Effector memory CD8-positive, alpha-beta T cell (primary cell): Measurements from ENCODE around the gene PNLIP.

ENCODE experiments used
- ATAC-seq: fragments of 150-1000 bp; cut with Tn5 transposase; replicated peaks from 2 replicates; pipeline ENCODE4 v1.10.0; 2021; ENCODE audit warnings: mild to moderate bottlenecking, moderate library complexity
- DNase-seq, 3 experiments: peaks; one replicate each; pipeline ENCODE4 v3.0.0; 2021
- H3K27ac Mint-ChIP-seq, 2 donors: one replicate each; pipeline ENCODE4 v1.8.0; 2022; ENCODE audit warnings: mild to moderate bottlenecking in 2 of 2, mixed read lengths in 2 of 2, moderate library complexity in 2 of 2
- H3K27me3 Mint-ChIP-seq, 2 donors: one replicate each; pipeline ENCODE4 v1.8.0; 2022; ENCODE audit warnings: mixed read lengths in 2 of 2
- H3K36me3 Mint-ChIP-seq: one replicate; pipeline ENCODE4 v1.8.0; 2022; ENCODE audit warnings: mild to moderate bottlenecking, moderate library complexity, mixed read lengths; ENCODE audit not compliant: insufficient read depth
- H3K4me1 Mint-ChIP-seq, 2 donors: one replicate each; pipeline ENCODE4 v1.8.0; 2022; ENCODE audit warnings: low read depth in 2 of 2, mixed read lengths in 2 of 2
- H3K4me3 Mint-ChIP-seq, 2 donors: one replicate each; pipeline ENCODE4 v1.8.0; 2022; ENCODE audit warnings: mild to moderate bottlenecking in 2 of 2, mixed read lengths in 2 of 2, moderate library complexity in 2 of 2
- H3K9me3 Mint-ChIP-seq, 2 donors: one replicate each; pipeline ENCODE4 v1.8.0; 2022; ENCODE audit warnings: mixed read lengths in 2 of 2

Gene PNLIP

DNA sequence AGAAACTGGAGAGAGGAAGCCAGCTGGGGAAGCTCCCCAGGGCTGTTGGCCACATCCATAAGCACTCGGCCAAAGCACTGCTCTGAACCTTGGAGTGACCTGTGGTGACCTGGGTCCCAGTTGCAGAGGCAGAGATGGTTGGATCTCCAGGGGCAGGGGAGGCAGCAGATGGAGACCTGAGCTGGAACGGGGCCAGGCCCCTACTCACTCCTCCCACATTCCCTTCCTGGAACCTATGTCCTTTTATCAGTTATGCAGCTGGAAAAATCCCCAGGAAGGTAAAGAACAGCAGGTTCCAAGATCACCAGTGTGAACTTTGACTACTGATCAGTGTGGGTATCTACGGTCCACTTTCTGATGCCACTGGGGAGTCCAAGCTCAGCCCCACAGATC, 65.4 kb downstream of the PNLIP start:
- Mint-ChIP-seq H3K36me3 (no peaks in the 10 kb centered on the region), H3K27me3 (peaks cover 6 to 18% of the 10 kb centered on the region in 2 donors), H3K4me1 (no peaks in the 10 kb centered on the region), H3K4me3 (no peak overlapping the region), H3K27ac (no peak overlapping the region), H3K9me3 (peaks cover 0 to 13% of the 10 kb centered on the region in 2 donors)
- ATAC-seq (no peak), DNase-seq (no peak)

DNA sequence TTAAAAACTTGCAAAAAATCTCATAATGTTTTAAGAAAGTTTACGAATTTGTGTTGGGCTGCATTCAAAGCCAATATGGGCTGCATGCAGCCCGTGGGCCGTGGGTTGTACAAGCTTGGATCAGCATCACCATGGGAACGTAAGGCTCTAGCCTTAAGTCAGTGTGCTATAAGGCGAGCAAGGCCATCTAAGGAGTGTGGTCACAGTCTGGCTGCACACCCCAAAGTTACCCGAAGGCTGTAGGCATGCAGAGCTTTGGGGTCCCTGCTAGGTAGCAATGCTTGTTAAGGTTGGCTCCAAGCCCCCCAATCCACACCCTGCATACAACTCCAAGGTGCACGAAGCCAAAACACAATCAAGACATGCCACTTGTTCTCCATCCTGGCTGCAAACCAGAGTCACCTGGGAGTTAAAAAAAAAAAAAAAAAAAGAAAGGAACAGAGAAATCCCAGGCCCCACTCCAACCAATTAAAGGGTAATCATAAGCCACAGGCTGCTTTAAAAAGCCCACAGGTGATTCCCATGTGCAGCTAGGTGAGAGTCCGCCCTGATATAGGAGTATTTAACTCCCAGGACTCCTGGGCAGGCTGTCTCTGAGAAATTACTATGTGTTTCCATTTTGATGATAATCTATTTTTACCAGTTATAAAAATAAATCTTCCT, 66.5 kb downstream of the PNLIP start:
- Mint-ChIP-seq H3K27me3 (peaks cover 3 to 18% of the 10 kb centered on the region in 2 donors), H3K36me3 (no peaks in the 10 kb centered on the region), H3K4me3 (no peak overlapping the region), H3K9me3 (peaks cover 0 to 16% of the 10 kb centered on the region in 2 donors), H3K4me1 (no peaks in the 10 kb centered on the region), H3K27ac (no peak overlapping the region)
- no peak for DNase-seq
- no peak for ATAC-seq

- no peaks in the 10 kb centered on the region for H3K4me1 Mint-ChIP-seq
Observed at GRCh38 chr10:116613471-116613870, 67.7 kb downstream of the PNLIP start.

DNA sequence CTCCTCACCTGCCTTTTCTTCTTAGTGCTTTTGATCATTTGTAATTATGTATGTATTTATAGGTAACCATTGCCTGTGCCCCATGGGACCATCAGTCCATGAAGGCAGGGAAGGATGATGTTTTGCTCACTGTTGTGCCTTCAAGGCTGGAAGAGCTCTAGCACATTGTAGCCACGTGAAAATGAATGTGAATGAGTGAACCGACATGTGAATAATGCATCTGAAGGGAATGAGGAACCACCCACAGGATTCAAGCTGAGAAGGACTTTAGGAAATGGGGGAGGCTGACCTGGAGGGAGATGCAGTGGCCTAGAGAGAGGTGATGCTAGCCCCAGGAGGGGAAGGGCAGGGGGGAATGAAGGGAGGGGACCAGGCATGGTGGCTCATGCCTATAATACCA, 69.1 kb downstream of the PNLIP start:
- H3K27ac Mint-ChIP-seq: no peak overlapping the region

More at GRCh38 chr10:116613471-116613870, 67.7 kb downstream of the PNLIP start:
- Mint-ChIP-seq H3K36me3 (no peaks in the 10 kb centered on the region), H3K4me3 (no peak overlapping the region), H3K27me3 (peaks cover 0 to 16% of the 10 kb centered on the region in 2 donors), H3K9me3 (peaks cover 3 to 16% of the 10 kb centered on the region in 2 donors), H3K27ac (no peak overlapping the region)
- no peak for ATAC-seq
- DNase-seq: no peak

DNA sequence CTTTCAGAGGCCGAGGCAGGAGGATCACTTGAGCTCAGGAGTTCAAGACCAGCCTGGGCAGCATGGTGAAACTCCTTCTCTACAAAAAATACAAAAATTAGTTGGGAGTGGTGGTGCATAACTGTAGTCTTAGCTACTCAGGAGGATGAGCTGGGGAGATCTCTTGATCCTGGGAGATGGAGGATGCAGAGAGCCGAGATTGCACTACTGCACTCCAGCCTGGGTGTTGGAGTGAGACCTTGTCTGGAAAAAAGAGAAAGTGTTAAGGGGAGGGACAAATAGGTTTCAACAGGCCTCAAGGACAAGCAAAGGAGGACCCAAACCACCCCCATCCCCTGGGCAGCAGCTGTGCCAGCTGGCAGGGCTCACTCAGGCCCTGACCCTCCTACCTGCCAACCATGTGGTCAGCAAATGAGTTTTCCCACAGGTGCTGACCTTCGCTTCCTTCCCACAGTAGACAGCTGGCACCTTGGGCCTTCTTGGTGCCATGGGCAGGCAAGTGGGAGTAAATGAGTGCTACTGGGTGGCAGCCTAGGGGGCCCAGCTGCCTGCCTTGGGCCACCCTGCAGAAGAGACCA, 69.6 kb downstream of the PNLIP start:
- ATAC-seq (no peak), DNase-seq (no peak)
- Mint-ChIP-seq H3K4me1 (no peaks in the 10 kb centered on the region), H3K4me3 (no peak overlapping the region), H3K9me3 (peaks cover 3 to 16% of the 10 kb centered on the region in 2 donors), H3K36me3 (no peaks in the 10 kb centered on the region), H3K27me3 (peaks cover 0 to 2% of the 10 kb centered on the region in 2 donors), H3K27ac (no peak overlapping the region)

More for the DNA sequence above, 69.1 kb downstream of the PNLIP start:
- ATAC-seq (no peak), DNase-seq (no peak)
- Mint-ChIP-seq H3K9me3 (peaks cover 3 to 16% of the 10 kb centered on the region in 2 donors), H3K4me3 (no peak overlapping the region), H3K27me3 (peaks cover 0 to 7% of the 10 kb centered on the region in 2 donors), H3K36me3 (no peaks in the 10 kb centered on the region), H3K4me1 (no peaks in the 10 kb centered on the region)
